Left ventricle myocardium inferior (tissue), 1 donor: ENCODE measurements around the gene SLCO1A2. TPM values are rescaled to one million over a fixed set of nuclear protein-coding genes. Genes with fewer than 3 reads are reported as not detected.

Experiments
- DNase-seq: peaks from one replicate; pipeline ENCODE4 v3.0.0-alpha.2; 2020
- H3K27ac ChIP-seq: fragments of 200-600 bp; replicated peaks from 2 replicates; pipeline ENCODE4 v1.8.0; 2021
- H3K27me3 ChIP-seq: fragments of 200-600 bp; 2 replicates; pipeline ENCODE4 v1.8.0; 2021; ENCODE audit warnings: low read depth
- H3K36me3 ChIP-seq: fragments of 200-600 bp; 2 replicates; pipeline ENCODE4 v1.8.0; 2021
- H3K4me1 ChIP-seq: fragments of 200-600 bp; 2 replicates; pipeline ENCODE4 v1.8.0; 2021
- H3K4me3 ChIP-seq: fragments of 200-600 bp; 2 replicates; pipeline ENCODE4 v1.8.0; 2021; ENCODE audit warnings: mild to moderate bottlenecking, moderate library complexity
- H3K9me3 ChIP-seq: fragments of 200-600 bp; replicated peaks from 2 replicates; pipeline ENCODE4 v1.8.0; 2021
- intact Hi-C: fragments of 100-400 bp; cut with micrococcal nuclease; formaldehyde crosslinking; loops from one replicate; pipeline ENCODE4 v1.11.0; 2022
- total RNA-seq: library from RNA; stranded (reverse); fragmentation: NEBNext Ultra II Directional; extraction: Animal tissue kit (Norgen Biotek cat#: 25700); gene quantifications from one replicate; pipeline ENCODE4 v1.2.1, GENCODE V29; 2021
- TF ChIP-seq, protein P1 (sequence below): fragments of 200-600 bp; IDR thresholded peaks from 2 replicates; pipeline ENCODE4 v1.8.0; 2021; ENCODE audit warnings: antibody characterized with exemption, mild to moderate bottlenecking, borderline replicate concordance
- donor health status: DM: no; HTN: yes; CAD: no; lungs with severe emphysema.

The SLCO1A2 gene
- total RNA-seq, 1 donor from 2014 or later, result not detected

DNA sequence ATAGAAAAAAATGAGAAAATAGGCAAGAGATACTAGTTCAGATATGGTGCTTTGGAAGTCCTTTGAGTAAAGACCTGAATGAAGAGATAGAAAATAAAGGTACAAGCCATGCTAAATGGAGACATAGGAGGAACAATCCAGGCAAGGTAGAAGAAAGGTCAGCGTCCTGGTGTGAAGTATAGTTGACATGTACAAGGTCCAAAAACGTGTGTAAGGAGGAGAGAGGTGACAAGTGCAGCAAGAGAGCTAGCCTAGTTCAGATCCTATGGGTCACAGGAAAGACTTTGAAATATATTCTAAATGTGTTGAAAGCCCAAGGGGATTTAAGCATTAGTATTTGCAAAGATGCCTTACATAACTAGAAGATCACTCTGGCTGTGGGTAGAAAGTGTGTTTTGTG, 115.5 kb downstream of the SLCO1A2 start:
- no peaks in the 10 kb centered on the region for H3K36me3 ChIP-seq
- H3K27ac ChIP-seq, result no peak overlapping the region
- H3K4me1 ChIP-seq, result no peaks in the 10 kb centered on the region
- TF ChIP-seq, protein P1, sequence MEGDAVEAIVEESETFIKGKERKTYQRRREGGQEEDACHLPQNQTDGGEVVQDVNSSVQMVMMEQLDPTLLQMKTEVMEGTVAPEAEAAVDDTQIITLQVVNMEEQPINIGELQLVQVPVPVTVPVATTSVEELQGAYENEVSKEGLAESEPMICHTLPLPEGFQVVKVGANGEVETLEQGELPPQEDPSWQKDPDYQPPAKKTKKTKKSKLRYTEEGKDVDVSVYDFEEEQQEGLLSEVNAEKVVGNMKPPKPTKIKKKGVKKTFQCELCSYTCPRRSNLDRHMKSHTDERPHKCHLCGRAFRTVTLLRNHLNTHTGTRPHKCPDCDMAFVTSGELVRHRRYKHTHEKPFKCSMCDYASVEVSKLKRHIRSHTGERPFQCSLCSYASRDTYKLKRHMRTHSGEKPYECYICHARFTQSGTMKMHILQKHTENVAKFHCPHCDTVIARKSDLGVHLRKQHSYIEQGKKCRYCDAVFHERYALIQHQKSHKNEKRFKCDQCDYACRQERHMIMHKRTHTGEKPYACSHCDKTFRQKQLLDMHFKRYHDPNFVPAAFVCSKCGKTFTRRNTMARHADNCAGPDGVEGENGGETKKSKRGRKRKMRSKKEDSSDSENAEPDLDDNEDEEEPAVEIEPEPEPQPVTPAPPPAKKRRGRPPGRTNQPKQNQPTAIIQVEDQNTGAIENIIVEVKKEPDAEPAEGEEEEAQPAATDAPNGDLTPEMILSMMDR, result no peak
- no peak overlapping the region for H3K4me3 ChIP-seq
- DNase-seq, result no peak
- intact Hi-C loops, result no loop called here
- H3K9me3 ChIP-seq, result no peaks in the 10 kb centered on the region
- H3K27me3 ChIP-seq, result no peaks in the 10 kb centered on the region

Other genes with a start within 250 kb of the SLCO1A2 start
- gene SLCO1B1, start 203.7 kb downstream of the SLCO1A2 start, total RNA-seq, result not detected
- gene IAPP, start 38.0 kb upstream of the SLCO1A2 start, total RNA-seq, result not detected
- 17.6 TPM for gene PYROXD1, start 102.7 kb upstream of the SLCO1A2 start, total RNA-seq
- 23.1 TPM for gene RECQL, start 166.7 kb upstream of the SLCO1A2 start, total RNA-seq
- 17.5 TPM for gene GOLT1B, start 166.9 kb upstream of the SLCO1A2 start, total RNA-seq
- 16.5 TPM for gene SPX, start 191.4 kb upstream of the SLCO1A2 start, total RNA-seq